ENCODE results near the gene ZNF414. TPM values are rescaled to one million over a fixed set of nuclear protein-coding genes. Genes with fewer than 3 reads are reported as not detected.

ZNF414 gene
- total and polyA plus RNA-seq, 9 of the 15 experiments (the other 6 are each of a cell fraction or from before 2014, with no cell fraction given) = 0.03 to 27.2 (median 2.2) TPM; not detected in 2

DNA sequence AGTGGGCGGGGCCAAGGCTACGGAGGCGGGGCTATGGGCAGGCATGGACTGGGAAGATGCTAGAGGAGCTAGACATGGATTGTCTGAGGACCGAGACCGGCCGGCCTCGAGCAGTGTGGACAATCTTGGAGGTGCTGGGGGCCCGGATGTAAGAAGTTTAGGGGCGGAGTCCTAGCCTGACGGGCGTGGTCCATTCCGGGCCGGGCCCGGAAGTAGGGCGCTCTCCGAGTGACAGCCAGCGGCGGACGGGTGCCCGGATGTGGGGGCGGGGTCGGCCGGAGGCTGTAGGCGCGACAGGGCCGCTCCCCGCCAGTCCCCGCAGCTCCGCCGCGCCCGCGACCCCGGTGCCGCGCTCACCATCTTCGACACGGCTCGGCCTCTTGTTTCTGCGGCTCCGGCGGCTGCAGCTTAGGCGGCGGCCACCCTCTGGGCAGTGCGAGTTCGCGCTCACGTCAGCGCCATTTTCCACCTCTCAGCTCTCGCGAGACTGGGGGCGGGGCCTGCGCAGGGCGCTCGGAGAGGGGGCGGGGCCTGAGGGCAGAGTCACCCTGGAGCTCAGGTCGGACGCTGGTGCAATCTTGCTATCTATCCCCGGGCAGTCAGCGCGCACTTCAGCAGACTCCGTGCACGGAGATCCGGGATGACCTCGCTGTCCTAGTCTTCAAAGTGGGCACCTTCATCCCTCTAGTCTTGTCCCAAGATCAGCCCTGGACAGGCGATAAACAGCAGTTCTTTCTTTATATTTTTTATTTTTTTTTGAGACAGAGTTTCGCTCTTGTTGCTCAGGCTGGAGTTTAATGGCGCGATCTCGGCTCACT lies at the start of gene ZNF414 (continued):
- no peak for TF ChIP-seq ZNF77 (CRISPR knock-in tag; IDR thresholded peaks at IDR 0.05)
- TF ChIP-seq, protein P1, sequence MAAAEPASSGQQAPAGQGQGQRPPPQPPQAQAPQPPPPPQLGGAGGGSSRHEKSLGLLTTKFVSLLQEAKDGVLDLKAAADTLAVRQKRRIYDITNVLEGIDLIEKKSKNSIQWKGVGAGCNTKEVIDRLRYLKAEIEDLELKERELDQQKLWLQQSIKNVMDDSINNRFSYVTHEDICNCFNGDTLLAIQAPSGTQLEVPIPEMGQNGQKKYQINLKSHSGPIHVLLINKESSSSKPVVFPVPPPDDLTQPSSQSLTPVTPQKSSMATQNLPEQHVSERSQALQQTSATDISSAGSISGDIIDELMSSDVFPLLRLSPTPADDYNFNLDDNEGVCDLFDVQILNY (CRISPR knock-in tag; IDR thresholded peaks at IDR 0.05) = no peak
- TF ChIP-seq CBX3 (IDR thresholded peaks at IDR 0.05; ENCODE audit: borderline replicate concordance in 1 of 2, low read length in 2 of 2) = no peak
- no peak for TF ChIP-seq SRSF1 (IDR thresholded peaks at IDR 0.05; ENCODE audit: low read depth, low read length)
- TF ChIP-seq, protein P2, sequence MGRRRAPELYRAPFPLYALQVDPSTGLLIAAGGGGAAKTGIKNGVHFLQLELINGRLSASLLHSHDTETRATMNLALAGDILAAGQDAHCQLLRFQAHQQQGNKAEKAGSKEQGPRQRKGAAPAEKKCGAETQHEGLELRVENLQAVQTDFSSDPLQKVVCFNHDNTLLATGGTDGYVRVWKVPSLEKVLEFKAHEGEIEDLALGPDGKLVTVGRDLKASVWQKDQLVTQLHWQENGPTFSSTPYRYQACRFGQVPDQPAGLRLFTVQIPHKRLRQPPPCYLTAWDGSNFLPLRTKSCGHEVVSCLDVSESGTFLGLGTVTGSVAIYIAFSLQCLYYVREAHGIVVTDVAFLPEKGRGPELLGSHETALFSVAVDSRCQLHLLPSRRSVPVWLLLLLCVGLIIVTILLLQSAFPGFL (CRISPR knock-in tag; IDR thresholded peaks at IDR 0.05) = 0 out of 2 replicates have a peak, but pooled peaks have one; percentile 76
- peak; percentile 51 for TF ChIP-seq NFIC (IDR thresholded peaks at IDR 0.05)
- TF ChIP-seq, protein P3, sequence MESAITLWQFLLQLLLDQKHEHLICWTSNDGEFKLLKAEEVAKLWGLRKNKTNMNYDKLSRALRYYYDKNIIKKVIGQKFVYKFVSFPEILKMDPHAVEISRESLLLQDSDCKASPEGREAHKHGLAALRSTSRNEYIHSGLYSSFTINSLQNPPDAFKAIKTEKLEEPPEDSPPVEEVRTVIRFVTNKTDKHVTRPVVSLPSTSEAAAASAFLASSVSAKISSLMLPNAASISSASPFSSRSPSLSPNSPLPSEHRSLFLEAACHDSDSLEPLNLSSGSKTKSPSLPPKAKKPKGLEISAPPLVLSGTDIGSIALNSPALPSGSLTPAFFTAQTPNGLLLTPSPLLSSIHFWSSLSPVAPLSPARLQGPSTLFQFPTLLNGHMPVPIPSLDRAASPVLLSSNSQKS (CRISPR knock-in tag; IDR thresholded peaks at IDR 0.05) = no peak
- TF ChIP-seq TEAD1 (CRISPR knock-in tag; IDR thresholded peaks at IDR 0.05) = 0 out of 4 replicates have a peak, but pooled peaks of 1 of the 2 experiments have one; percentile 53
- TF ChIP-seq ETV6 (IDR thresholded peaks at IDR 0.05; ENCODE audit: borderline replicate concordance in 1 of 2, low read depth in 2 of 2, low read length in 1 of 2) = 0 out of 4 replicates have a peak, but pooled peaks of 1 of the 2 experiments have one; percentile 17
- no peak for TF ChIP-seq ETV6 (CRISPR knock-in tag; IDR thresholded peaks at IDR 0.05; ENCODE audit: borderline replicate concordance)
- TF ChIP-seq, protein P4, sequence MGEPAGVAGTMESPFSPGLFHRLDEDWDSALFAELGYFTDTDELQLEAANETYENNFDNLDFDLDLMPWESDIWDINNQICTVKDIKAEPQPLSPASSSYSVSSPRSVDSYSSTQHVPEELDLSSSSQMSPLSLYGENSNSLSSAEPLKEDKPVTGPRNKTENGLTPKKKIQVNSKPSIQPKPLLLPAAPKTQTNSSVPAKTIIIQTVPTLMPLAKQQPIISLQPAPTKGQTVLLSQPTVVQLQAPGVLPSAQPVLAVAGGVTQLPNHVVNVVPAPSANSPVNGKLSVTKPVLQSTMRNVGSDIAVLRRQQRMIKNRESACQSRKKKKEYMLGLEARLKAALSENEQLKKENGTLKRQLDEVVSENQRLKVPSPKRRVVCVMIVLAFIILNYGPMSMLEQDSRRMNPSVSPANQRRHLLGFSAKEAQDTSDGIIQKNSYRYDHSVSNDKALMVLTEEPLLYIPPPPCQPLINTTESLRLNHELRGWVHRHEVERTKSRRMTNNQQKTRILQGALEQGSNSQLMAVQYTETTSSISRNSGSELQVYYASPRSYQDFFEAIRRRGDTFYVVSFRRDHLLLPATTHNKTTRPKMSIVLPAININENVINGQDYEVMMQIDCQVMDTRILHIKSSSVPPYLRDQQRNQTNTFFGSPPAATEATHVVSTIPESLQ (CRISPR knock-in tag; IDR thresholded peaks at IDR 0.05) = 0 out of 2 replicates have a peak, but pooled peaks have one; percentile 58
- TF ChIP-seq, protein P5, sequence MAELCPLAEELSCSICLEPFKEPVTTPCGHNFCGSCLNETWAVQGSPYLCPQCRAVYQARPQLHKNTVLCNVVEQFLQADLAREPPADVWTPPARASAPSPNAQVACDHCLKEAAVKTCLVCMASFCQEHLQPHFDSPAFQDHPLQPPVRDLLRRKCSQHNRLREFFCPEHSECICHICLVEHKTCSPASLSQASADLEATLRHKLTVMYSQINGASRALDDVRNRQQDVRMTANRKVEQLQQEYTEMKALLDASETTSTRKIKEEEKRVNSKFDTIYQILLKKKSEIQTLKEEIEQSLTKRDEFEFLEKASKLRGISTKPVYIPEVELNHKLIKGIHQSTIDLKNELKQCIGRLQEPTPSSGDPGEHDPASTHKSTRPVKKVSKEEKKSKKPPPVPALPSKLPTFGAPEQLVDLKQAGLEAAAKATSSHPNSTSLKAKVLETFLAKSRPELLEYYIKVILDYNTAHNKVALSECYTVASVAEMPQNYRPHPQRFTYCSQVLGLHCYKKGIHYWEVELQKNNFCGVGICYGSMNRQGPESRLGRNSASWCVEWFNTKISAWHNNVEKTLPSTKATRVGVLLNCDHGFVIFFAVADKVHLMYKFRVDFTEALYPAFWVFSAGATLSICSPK (IDR thresholded peaks at IDR 0.05; ENCODE audit: borderline replicate concordance) = no peak
- TF ChIP-seq, protein P6, sequence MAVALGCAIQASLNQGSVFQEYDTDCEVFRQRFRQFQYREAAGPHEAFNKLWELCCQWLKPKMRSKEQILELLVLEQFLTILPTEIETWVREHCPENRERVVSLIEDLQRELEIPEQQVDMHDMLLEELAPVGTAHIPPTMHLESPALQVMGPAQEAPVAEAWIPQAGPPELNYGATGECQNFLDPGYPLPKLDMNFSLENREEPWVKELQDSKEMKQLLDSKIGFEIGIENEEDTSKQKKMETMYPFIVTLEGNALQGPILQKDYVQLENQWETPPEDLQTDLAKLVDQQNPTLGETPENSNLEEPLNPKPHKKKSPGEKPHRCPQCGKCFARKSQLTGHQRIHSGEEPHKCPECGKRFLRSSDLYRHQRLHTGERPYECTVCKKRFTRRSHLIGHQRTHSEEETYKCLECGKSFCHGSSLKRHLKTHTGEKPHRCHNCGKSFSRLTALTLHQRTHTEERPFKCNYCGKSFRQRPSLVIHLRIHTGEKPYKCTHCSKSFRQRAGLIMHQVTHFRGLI (CRISPR knock-in tag; IDR thresholded peaks at IDR 0.05) = no peak
- TF ChIP-seq, protein P7, sequence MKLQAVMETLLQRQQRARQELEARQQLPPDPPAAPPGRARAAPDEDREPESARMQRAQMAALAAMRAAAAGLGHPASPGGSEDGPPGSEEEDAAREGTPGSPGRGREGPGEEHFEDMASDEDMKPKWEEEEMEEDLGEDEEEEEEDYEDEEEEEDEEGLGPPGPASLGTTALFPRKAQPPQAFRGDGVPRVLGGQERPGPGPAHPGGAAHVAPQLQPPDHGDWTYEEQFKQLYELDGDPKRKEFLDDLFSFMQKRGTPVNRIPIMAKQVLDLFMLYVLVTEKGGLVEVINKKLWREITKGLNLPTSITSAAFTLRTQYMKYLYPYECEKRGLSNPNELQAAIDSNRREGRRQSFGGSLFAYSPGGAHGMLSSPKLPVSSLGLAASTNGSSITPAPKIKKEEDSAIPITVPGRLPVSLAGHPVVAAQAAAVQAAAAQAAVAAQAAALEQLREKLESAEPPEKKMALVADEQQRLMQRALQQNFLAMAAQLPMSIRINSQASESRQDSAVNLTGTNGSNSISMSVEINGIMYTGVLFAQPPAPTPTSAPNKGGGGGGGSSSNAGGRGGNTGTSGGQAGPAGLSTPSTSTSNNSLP (IDR thresholded peaks at IDR 0.05; ENCODE audit: borderline replicate concordance, low read depth, low read length) = no peak
- peak; percentile 71 for TF ChIP-seq POLR2AphosphoS5 (IDR thresholded peaks at IDR 0.05; ENCODE audit: control insufficient read depth, insufficient read depth, low read depth, low read length)

All from K562 (cell line).